Skeletal muscle tissue (tissue), 4 donors: ENCODE measurements around the gene ACP7. TPM values are rescaled to one million over a fixed set of nuclear protein-coding genes. Genes with fewer than 3 reads are reported as not detected.
"Not testable (repeated sequence)": the region's sequence is repeated elsewhere in the genome, so short reads cannot be mapped to it uniquely, and the experiment has no call there.

Experiments
- H3K27ac ChIP-seq: one replicate; pipeline ENCODE4 v1.7.0; 2013; ENCODE audit warnings: mild to moderate bottlenecking, low read depth, low read length, inconsistent platforms
- H3K27me3 ChIP-seq, 3 donors: one replicate each; pipeline ENCODE4 v1.7.0; 2013; ENCODE audit warnings: low read length in 3 of 3; ENCODE audit not compliant: control insufficient read depth in 3 of 3, insufficient read depth in 3 of 3
- H3K36me3 ChIP-seq, 3 donors: one replicate each; pipeline ENCODE4 v1.7.0; 2013; ENCODE audit warnings: low read length in 3 of 3; ENCODE audit not compliant: control insufficient read depth in 3 of 3, insufficient read depth in 3 of 3
- H3K4me1 ChIP-seq, 3 donors: one replicate each; pipeline ENCODE4 v1.7.0; 2013; ENCODE audit warnings: low read length in 3 of 3, mild to moderate bottlenecking in 3 of 3; ENCODE audit not compliant: control insufficient read depth in 3 of 3, insufficient read depth in 3 of 3
- H3K4me3 ChIP-seq, 3 donors: one replicate each; pipeline ENCODE4 v1.7.0; 2013; ENCODE audit warnings: low read length in 3 of 3
- H3K9ac ChIP-seq, 3 donors: one replicate each; pipeline ENCODE4 v1.7.0; 2013; ENCODE audit warnings: low read length in 3 of 3, mild to moderate bottlenecking in 3 of 3, moderate library complexity in 2 of 3, low read depth in 1 of 3
- H3K9me3 ChIP-seq, 3 donors: one replicate each; pipeline ENCODE4 v1.7.0; 2013; ENCODE audit warnings: low read length in 3 of 3; ENCODE audit not compliant: control insufficient read depth in 3 of 3
- total RNA-seq: library from RNA; depleted of rRNA; stranded (reverse); fragments of >200 nt; gene quantifications from one replicate; pipeline ENCODE4 v1.2.3, GENCODE V29; 2014
- donor health status: Osteomylitis.

Gene ACP7
- total RNA-seq, 1 donor from 2014 or later, result not detected

- Histone ChIP-seq H3K4me1 (peaks cover 12 to 18% (median 17%) of the 10 kb centered on the region in 3 donors), H3K9me3 (no peaks in the 10 kb centered on the region), H3K36me3 (no peaks in the 10 kb centered on the region), H3K9ac (no peak overlapping the region), H3K4me3 (no peak overlapping the region), H3K27me3 (no peaks in the 10 kb centered on the region), H3K27ac (no peak overlapping the region)
Observed at GRCh38 chr19:39136225-39136940, 52.2 kb downstream of the ACP7 start.

- Histone ChIP-seq H3K36me3 (no peaks in the 10 kb centered on the region), H3K4me1 (peaks cover 8 to 12% (median 11%) of the 10 kb centered on the region in 3 donors), H3K27ac (no peak overlapping the region)
Observed at GRCh38 chr19:39137131-39137530, 53.0 kb downstream of the ACP7 start.

GRCh38 chr19:39138221-39139211, 54.3 kb downstream of the ACP7 start:
- Histone ChIP-seq H3K4me3 (no peak overlapping the region), H3K36me3 (no peaks in the 10 kb centered on the region), H3K9me3 (no peaks in the 10 kb centered on the region), H3K4me1 (peaks cover 8% of the 10 kb centered on the region in 3 donors), H3K27me3 (no peaks in the 10 kb centered on the region), H3K9ac (no peak overlapping the region), H3K27ac (no peak overlapping the region)

More at GRCh38 chr19:39137131-39137530, 53.0 kb downstream of the ACP7 start:
- H3K9ac ChIP-seq, result no peak overlapping the region
- no peaks in the 10 kb centered on the region for H3K9me3 ChIP-seq
- H3K4me3 ChIP-seq, result no peak overlapping the region
- H3K27me3 ChIP-seq, result no peaks in the 10 kb centered on the region

- H3K9ac ChIP-seq, result no peak overlapping the region
- H3K27ac ChIP-seq, result no peak overlapping the region
- peaks cover 8 to 12% (median 12%) of the 10 kb centered on the region in 3 donors for H3K4me1 ChIP-seq
- no peak overlapping the region for H3K4me3 ChIP-seq
- H3K9me3 ChIP-seq, result no peaks in the 10 kb centered on the region
- no peaks in the 10 kb centered on the region for H3K36me3 ChIP-seq
- no peaks in the 10 kb centered on the region for H3K27me3 ChIP-seq
Observed at GRCh38 chr19:39139305-39139874, 55.2 kb downstream of the ACP7 start.

- H3K36me3 ChIP-seq, result no peaks in the 10 kb centered on the region
- no peaks in the 10 kb centered on the region for H3K27me3 ChIP-seq
- no peak overlapping the region for H3K9ac ChIP-seq
- H3K4me1 ChIP-seq, result peaks cover 12 to 18% (median 14%) of the 10 kb centered on the region in 3 donors
- no peaks in the 10 kb centered on the region for H3K9me3 ChIP-seq
- no peak overlapping the region for H3K27ac ChIP-seq
- H3K4me3 ChIP-seq, result no peak overlapping the region
Observed at GRCh38 chr19:39139971-39140453, 55.8 kb downstream of the ACP7 start.

GRCh38 chr19:39140594-39140993, 56.4 kb downstream of the ACP7 start:
- Histone ChIP-seq H3K9ac (no peak overlapping the region), H3K27ac (no peak overlapping the region), H3K36me3 (no peaks in the 10 kb centered on the region), H3K4me1 (peaks cover 14 to 22% (median 15%) of the 10 kb centered on the region in 3 donors), H3K4me3 (no peak overlapping the region), H3K9me3 (no peaks in the 10 kb centered on the region), H3K27me3 (no peaks in the 10 kb centered on the region)

- peaks cover 14 to 22% (median 15%) of the 10 kb centered on the region in 3 donors for H3K4me1 ChIP-seq
Observed at GRCh38 chr19:39141929-39142328, 57.8 kb downstream of the ACP7 start.

GRCh38 chr19:39142630-39143029, 58.5 kb downstream of the ACP7 start:
- H3K9ac ChIP-seq, result no peak overlapping the region
- H3K27ac ChIP-seq, result no peak overlapping the region
- H3K4me3 ChIP-seq, result no peak overlapping the region
- H3K36me3 ChIP-seq, result no peaks in the 10 kb centered on the region
- no peaks in the 10 kb centered on the region for H3K27me3 ChIP-seq
- peaks cover 14 to 22% (median 15%) of the 10 kb centered on the region in 3 donors for H3K4me1 ChIP-seq
- H3K9me3 ChIP-seq, result no peaks in the 10 kb centered on the region

More at GRCh38 chr19:39141929-39142328, 57.8 kb downstream of the ACP7 start:
- Histone ChIP-seq H3K4me3 (no peak overlapping the region), H3K9ac (no peak overlapping the region), H3K27ac (no peak overlapping the region), H3K36me3 (no peaks in the 10 kb centered on the region), H3K9me3 (no peaks in the 10 kb centered on the region), H3K27me3 (no peaks in the 10 kb centered on the region)

GRCh38 chr19:39143757-39144289, 59.7 kb downstream of the ACP7 start:
- peaks cover 11 to 22% (median 15%) of the 10 kb centered on the region in 3 donors for H3K4me1 ChIP-seq
- H3K9me3 ChIP-seq, H3K4me3 ChIP-seq, H3K27ac ChIP-seq, H3K9ac ChIP-seq, H3K36me3 ChIP-seq, H3K27me3 ChIP-seq: not testable (repeated sequence)
